Measurements from ENCODE around the gene ANTXR1.

DNA sequence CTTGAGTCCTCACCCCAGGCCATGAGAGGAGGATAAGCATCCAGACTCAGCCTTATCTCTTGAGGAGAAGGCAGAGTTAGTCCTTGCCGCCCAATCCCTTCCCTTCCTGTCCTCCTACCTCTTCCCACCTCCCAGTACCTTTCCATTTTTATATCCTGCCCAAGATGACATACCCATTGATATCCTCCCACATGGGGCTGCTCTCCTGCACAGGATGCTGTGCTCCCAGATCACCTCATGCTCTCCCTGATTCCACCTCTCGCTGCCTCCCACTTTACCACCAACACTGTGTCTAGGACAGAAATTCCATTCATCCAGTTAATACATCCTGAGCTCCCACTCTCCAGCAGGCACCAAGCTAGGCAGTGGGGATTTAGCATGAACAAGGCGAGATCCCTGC lies 191.7 kb downstream of the ANTXR1 start:
- TF ChIP-seq, protein P1, sequence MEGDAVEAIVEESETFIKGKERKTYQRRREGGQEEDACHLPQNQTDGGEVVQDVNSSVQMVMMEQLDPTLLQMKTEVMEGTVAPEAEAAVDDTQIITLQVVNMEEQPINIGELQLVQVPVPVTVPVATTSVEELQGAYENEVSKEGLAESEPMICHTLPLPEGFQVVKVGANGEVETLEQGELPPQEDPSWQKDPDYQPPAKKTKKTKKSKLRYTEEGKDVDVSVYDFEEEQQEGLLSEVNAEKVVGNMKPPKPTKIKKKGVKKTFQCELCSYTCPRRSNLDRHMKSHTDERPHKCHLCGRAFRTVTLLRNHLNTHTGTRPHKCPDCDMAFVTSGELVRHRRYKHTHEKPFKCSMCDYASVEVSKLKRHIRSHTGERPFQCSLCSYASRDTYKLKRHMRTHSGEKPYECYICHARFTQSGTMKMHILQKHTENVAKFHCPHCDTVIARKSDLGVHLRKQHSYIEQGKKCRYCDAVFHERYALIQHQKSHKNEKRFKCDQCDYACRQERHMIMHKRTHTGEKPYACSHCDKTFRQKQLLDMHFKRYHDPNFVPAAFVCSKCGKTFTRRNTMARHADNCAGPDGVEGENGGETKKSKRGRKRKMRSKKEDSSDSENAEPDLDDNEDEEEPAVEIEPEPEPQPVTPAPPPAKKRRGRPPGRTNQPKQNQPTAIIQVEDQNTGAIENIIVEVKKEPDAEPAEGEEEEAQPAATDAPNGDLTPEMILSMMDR (conservative IDR thresholded peaks at IDR 0.05), result no peak
- no peak for TF ChIP-seq EZH2 (IDR thresholded peaks at IDR 0.05; ENCODE audit: low read depth)
